Brain pericyte (primary cell): ENCODE results near the gene CEP135.
"Not testable (repeated sequence)": the region's sequence is repeated elsewhere in the genome, so short reads cannot be mapped to it uniquely, and the experiment has no call there.

ENCODE experiments used
- DNase-seq: peaks from one replicate; pipeline ENCODE4 v3.0.0-alpha.2; 2012; ENCODE audit warnings: low read depth, low spot score

CEP135 gene

DNA sequence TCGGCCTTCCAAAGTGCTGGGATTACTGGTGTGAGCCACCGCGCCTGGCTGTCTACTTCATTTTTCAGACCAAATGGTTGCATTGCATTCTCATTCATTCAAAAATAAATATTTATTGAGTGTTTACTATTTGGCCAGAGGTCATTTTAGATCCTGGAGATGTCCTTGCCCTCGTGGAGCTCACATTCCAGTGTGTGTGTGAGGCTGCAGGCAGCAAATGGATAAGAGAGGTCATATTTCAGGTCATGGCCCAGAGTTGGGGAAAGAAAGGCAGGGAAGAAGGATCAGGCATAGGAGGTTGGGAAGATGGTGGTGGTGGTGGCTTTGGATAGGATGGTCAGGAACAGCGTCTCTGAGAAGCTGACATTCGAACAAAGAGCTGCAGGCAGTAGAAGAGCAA is 119.1 kb downstream of the CEP135 start:
- no peak for DNase-seq

DNA sequence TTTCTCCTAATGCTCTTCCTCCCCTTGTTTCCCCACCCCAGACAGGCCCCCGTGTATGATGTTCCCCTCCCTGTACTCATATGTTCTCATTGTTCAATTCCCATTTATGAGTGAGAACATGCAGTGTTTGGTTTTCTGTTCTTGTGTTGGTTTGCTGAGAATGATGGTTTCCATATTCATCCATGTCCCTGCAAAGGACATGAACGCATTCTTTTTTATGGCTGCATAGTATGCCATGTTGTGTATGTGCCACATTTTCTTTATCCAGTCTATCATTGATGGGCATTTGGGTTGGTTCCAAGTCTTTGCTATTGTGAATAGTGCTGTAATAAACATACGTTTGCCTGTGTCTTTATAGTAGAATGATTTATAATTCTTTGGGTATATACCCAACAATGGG is 124.0 kb downstream of the CEP135 start:
- not testable (repeated sequence) for DNase-seq

DNA sequence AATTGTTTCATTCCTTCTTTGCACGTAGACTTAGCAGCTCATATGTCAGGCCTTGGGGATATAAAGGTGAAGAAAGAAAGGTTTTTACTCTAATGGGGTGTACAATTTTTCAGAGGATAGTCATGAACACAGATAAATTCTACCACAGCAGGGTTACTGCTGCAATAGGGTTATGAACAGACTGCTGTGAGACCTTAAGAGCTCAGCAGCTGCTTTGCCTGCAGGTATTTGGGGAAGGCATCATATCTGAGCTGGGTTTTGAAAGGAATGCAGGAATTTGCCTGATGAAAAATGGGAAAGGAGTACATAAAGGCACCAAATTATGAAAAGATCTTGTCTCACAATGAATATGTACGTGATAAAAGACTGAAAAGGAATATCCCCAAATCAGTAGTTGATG is 128.9 kb downstream of the CEP135 start:
- no peak for DNase-seq

DNA sequence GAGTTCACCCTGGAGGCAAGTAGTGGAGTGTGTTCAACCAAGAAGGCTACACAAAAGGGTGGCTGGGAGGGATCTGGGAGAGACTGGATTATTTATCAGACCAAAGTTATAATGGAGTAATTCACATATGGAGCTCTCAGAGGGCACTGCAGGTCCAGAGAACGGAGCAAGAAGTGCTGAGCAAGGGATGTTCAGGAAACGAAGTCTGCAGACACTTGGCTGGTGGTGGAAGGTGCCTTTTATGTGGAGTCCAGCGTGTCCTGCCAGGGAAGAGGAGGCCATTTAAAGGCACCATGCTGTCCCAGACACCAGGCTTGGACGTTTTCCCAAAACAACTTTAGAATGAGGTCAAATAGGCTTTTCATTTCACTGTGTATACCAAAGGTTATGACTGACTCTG is 130.1 kb downstream of the CEP135 start:
- DNase-seq, result peak; percentile 24

DNA sequence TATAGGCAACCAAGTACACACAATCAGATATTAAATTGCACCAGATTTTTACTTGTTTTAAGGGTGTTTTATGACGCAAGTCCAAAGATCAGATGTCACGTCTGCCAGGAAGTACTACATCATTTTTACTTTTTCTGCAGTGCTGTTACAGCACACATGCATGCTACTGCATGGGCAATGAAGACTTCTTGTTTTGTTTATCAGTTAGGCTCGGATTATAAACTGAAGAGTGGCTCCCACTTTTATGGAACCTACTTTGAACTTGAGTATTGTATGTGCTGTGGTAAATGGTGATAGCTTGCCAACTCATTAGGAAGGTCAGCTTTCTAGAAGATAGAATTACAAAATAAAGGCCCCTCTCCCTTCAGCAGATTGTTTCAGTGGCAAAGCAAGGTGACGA is 131.6 kb downstream of the CEP135 start:
- no peak for DNase-seq

DNA sequence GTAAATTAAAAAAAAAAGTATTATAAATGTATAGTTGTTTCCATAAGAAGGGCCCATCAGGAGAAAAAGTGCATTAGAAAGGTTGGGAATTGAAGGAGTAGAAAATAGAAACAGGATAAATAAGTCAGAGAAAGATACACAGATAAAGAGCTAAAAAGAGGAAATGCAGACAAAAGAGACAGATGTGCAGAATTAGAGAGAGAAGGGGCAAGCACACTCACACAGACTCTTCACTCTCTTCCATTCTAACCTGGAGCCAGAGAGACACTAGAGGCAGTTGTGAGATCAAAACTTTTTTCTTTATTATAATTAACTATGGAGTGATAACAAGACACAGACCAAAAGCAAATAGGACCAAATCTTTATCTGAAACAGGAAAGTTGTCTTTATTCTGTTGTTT is 134.1 kb downstream of the CEP135 start:
- no peak for DNase-seq
